DMS79 treated with DMSO at 0.1 percent for 48 hours (cell line): ENCODE measurements around the gene CDC42SE1.

Experiments
- DNase-seq: peaks from one replicate; lab custom pipeline; 2025; lab: John Stamatoyannopoulos, UW

The CDC42SE1 gene

DNA sequence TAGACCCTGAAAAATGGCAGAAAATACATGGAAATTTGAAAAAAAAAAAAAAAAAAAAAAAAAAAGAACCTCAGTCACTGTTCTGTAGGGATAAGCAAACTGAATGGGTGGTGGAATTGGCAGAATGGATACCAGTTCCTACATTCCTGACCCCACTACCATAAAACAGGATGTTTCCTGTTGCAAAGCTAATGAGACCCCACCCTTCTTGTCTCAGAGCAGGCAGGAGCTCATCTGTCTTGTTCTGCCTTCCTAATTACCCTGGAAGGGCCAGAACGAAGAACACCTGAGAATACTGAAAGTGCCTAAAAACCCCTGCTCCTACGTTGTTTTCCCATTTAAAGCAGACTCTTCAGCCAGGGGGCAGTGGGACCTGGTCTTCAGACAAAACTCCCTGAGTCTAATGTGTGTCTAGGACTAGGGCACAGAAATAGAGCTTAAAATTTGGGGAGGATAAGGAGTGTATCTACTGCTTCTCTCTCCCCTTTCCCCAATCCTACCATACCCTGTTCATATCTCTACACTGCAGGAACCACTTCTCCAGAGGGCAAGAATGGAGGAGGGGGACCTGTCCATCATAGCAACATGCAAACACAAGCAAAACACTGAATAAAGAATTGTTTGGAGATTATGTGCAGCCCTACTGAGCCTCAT lies 7.9 kb downstream of the CDC42SE1 start:
- DNase-seq = no peak

DNA sequence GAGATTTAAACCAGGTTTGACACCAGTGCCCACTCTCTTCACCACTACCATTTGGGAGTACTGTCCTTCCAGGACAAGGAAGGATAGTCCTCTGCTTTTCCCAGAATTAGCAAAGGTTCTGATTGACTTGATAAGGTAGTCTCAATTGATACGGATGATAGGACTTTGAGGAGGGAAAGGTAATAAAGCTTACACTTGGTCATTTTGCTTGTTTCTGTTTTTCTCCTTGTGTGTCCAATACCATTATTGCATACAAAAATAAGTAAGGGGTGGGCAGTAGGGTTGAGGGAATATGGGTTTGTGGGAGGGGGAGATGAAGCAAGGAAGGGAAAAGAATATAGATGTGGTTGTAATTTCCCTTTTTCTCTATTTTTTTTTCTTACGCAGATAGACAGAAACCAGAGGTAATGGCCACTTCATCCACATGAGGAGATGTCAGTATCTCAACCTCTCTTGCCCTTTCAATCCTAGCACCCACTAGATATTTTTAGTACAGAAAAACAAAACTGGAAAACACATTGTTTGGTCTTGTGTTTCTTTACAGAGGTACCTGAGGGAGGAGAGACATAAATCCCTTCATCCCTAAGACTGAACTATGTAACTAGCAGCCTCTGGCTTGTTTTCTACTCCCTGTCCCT lies 9.3 kb downstream of the CDC42SE1 start:
- no peak for DNase-seq

DNA sequence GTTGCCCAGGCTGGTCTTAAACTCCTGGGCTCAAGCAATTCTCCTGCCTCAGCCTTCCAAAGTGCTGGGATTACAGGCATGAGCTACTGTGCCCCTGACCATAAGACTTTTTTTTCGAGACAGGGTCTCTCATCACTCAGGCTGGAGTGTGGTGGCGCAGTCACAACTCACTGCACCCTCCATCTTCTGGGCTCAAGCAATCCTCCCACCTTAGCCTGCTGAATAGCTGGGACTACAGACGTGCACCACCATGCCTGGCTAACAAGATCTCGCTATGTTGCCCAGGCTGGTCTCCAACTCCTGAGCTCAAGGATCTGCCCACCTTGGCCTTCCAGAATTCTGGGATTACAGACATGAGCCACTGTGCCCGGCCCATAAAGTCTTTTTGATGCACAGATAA lies 10.0 kb downstream of the CDC42SE1 start:
- no peak for DNase-seq

DNA sequence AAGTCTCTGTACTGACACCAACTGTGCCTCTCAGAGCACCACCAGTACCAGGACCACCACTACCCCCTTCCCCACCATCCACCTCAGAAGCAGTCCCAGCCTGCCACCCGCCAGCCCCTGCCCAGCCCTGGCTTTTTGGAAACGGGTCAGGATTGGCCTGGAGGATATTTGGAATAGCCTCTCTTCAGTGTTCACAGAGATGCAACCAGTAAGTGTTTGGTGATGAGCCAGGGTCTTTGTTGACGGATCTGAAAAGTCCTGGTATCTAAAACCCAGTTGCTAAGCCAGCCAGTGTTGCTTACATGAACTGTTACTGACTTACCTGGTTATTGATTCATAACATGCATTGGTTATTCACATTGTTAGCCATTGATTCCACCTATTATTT lies 10.8 kb downstream of the CDC42SE1 start:
- no peak for DNase-seq

DNA sequence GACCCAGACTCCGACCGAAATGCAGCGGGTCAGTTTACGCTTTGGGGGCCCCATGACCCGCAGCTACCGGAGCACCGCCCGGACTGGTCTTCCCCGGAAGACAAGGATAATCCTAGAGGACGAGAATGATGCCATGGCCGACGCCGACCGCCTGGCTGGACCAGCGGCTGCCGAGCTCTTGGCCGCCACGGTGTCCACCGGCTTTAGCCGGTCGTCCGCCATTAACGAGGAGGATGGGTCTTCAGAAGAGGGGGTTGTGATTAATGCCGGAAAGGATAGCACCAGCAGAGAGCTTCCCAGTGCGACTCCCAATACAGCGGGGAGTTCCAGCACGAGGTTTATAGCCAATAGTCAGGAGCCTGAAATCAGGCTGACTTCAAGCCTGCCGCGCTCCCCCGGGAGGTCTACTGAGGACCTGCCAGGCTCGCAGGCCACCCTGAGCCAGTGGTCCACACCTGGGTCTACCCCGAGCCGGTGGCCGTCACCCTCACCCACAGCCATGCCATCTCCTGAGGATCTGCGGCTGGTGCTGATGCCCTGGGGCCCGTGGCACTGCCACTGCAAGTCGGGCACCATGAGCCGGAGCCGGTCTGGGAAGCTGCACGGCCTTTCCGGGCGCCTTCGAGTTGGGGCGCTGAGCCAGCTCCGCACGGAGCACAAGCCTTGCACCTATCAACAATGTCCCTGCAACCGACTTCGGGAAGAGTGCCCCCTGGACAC lies 11.3 kb downstream of the CDC42SE1 start:
- DNase-seq = peak; percentile 75

DNA sequence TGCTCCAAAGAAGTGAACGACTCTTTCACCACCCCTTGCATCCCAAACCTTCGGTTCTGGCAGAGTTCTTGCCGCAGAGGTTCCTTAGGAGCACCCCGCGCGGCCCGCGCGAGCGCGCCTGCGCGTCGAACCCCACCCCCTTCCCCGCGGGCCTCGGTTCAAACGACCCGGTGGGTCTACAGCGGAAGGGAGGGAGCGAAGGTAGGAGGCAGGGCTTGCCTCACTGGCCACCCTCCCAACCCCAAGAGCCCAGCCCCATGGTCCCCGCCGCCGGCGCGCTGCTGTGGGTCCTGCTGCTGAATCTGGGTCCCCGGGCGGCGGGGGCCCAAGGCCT lies 11.9 kb downstream of the CDC42SE1 start, which contains the start of gene C1orf56:
TSS of gene C1orf56 (plus strand) at position 161 of the 334 bp plus-strand sequence. CDS start at position 258, 97 bp downstream.
- DNase-seq = peak; percentile 89

DNA sequence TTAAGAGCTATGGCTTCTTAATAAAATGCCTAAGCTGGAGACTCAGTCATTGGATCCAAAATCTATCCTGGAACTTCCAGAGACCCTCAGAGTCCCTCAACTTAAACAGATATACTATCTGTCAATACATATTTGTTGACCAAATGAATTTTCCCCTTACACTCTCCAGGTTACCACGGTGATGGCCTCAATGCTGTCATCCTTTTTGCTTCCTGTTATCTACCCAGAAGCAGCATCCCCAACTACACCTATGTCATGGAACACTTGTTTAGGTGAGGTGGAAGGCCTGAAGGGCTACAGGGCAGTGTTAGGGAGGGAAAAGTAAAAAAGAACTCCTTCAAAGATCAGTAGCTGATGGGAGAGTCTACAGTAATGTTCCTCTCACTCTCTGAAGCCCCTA lies 16.3 kb downstream of the CDC42SE1 start:
- DNase-seq = no peak

DNA sequence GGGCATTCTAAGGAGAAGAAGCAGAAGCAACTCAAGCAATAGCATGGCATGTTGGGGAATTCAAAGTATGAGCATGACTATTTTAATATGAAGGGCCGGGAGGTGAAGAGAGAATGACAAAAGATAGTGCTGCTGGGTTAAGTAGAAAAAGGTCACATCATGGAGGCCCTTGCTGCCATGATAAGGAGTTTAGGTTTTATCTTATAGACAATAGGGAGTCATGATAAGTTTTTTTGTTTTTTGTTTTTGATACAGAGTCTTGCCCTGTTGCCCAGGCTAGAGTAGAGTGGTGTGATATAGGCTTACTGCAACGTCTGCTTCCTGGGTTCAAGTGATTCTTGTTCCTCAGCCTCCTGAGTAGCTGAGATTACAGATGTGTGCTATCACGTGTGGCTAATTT lies 19.9 kb downstream of the CDC42SE1 start:
- no peak for DNase-seq

DNA sequence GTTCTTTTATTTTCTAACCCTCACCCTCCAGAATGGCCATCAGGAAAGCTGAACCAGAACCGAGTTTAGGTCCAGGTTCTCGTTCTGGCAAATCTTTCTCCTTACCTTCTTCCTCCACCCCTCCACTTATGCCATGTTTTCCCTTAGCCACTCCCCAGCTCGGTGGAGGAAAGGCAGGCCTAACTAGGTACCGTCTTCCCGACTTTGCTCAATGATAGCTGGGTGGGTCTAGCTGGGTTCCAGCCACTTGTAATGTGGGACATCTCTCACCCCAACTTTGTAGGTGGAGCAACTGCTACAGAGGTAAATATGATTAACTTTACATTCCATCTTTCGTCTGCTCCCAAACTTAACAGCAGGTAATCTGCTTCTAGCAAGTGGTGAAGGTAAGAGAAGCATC lies 22.4 kb downstream of the CDC42SE1 start:
- DNase-seq = no peak

DNA sequence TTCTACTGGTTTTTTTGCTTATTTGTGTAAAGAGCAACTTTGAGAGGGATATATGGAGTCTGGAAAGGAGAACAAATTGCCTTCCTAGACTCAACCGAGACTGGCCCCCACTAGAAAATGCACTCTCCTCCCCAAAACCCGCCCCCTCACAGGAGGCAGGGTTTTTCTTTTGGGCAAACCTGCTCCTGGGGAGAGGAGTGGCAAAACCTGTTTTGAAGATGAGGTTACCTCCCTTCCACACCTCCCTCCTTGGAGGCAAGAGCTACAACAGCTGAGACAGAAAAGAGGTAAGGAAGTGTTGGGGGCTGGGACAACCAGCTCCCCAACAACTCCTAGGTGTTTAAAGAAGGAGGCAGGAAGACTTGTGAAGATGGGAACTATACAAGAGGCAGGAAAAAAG lies 23.1 kb downstream of the CDC42SE1 start, which contains the start of gene BNIPL:
TSS of gene BNIPL (plus strand) at position 231 of the 400 bp plus-strand sequence. CDS start at position 371, 140 bp downstream.
- no peak for DNase-seq

DNA sequence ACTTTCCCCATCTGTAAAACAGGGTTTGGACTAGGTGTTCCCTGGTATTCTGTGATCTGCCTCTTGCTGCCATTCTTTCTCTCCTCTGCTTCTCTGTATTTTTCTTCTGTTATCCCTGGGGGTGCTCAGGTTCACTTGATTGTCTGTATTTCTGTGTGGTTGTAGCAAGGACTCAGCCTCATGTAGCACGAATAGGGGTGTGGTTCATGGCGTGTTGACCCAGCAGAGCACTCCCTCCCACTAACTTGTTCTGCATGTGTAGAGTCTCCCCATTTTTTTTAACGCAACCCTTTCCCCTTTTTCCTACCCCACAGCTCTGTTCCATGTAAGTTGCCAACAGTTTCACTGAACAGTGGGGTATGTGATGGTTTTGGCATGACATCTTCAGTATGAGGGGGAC lies 24.3 kb downstream of the CDC42SE1 start:
- DNase-seq = no peak

DNA sequence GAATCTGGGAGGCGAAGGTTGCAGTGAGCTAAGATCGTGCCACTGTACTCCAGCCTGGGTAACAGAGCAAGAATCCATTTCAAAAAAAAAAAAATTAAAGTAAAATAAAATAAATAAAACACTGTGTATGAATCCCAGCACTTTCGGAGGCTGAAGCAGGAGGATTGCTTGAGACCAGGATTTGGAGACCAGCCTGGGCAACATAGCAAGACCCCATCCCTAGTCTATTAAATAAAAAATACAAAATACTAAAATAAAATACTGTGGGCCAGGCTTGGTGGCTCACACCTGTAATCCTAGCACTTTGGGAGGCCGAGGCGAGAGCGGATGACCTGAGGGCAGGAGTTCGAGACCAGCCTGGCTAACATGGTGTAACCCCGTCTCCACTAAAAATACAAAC lies 27.3 kb downstream of the CDC42SE1 start:
- no peak for DNase-seq

DNA sequence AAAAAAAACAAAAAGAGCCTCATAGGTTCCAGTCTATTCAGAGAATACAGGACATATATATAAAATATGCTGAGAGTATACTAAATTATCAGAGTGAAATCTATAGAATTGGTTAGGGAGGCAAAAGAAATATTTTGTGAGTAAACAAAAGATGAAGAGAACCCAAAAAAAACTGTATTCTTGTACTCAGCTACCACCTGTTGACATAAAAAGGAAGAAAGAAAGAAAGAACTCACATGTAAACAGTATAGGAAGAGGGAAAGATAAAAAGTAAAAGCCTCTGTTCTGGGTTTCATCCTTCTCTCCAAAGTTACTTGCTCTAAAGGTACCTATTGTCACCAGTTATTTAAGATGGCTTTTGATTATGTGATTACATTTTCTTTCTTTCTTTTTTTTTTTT lies 33.0 kb downstream of the CDC42SE1 start:
- no peak for DNase-seq

DNA sequence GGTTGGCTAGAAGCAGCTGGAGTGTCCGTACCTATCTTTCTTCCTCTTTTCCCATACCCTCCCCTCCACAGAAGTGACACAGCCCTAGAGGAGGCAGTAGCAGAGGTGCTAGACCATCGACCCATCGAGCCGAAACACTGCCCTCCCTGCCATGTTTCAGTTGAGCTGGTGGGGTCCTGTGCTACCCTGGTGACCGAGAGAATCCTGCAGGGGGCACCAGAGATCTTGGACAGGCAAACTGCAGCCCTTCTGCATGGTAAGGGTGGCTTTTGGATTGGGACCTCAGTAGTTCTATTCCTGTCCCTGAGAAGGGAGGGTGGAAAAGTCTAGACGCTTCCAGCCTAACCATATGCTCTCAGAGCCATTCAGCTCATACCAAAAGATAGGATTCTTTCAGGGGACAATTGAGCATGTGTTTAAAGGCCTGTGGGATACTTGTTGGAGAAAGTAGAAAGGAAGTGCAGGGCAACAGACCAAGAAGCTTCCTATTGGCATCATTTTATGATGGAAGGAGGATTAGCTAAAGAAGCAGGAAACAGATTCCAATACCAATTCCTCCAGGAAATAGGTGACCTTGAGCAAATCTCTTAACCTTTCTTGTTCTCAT lies 34.8 kb downstream of the CDC42SE1 start:
- DNase-seq = peak; percentile 71

DNA sequence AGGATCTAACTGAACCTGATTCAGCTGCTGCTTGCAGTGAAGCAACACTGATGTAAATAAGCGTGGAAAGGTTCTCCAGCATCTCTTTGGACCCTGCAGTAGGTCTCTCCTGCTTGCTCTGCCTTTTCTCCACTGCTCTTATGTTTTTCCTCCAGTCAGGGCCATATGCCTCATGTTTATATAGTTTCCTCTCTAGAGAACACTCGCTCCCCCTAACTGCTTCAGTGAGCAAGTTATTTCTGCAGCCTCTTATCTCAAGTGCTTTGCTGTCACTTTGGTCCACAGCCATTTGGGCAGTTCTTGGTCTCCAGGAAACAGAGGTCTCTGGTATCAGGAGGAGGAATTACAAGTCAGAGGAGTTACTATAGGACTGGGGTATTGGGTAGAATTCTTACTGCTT lies 45.9 kb downstream of the CDC42SE1 start:
- DNase-seq = peak; percentile 97

DNA sequence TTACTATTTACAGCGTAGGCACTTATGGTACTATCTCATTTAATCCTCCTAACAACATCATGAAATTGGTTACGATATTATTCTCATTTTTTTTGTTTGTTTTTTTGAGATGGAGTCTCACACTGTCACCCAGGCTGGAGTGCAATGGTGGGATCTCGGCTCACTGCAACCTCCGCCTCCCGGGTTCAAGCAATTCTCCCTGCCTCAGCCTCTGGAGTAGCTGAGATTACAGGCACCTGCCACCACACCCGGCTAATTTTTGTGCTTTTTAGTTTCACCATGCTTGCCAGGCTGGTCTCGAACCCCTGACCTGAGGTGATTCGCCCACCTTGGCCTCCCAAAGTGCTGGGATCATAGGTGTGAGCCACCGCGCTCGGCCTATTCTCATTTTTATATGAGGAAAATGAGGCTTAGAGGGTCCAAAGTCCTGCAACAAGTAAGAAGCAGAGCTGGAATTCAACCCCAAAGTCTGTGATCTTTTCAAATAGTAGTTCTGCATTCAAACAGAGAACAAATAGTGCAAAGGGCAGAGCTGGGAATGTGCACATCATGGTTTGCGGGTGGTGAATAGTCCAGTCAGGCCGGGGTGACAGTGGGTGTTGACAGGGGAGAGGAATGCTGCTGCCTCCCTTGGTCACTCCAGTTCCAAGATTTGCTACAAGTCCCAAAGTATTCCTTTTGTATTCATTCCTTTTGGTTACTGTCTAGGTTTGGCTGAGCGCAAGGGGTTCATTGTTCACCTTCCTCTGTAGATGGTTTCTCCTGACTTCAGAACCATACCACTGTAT lies 46.5 kb downstream of the CDC42SE1 start:
- no peak for DNase-seq

DNA sequence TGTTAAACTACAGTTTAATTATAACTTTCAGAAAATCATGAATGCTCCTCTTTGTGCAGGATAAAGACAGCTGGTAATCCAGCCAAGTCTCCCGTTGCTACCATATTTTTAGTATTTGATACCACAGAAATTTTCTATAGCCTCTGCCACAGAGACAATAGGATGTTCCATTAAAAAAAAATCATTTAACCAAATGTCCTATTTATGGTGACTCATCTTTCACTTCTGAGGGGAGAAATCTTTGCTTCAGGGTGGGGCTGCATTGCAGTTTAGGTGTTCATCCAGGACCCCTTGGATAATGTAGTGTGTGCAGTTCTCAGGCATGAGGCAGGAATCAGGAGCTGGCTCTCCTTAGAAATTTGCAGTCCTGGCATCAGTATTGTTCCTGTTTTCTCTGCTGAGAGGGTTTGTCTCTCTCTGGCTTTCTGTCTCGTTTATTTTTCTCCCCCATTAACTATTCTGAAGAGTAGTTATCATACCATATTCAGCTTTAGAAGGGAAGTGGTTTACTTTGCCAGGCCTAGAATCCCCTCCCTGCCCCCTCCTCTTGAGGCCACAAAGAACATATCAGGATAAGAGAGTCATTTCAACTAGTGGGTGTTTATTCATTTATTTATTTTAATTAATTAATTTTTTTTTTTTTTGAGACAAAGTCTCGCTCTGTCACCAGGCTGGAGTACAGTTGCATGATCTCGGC lies 48.1 kb downstream of the CDC42SE1 start:
- peak; percentile 26 for DNase-seq

DNA sequence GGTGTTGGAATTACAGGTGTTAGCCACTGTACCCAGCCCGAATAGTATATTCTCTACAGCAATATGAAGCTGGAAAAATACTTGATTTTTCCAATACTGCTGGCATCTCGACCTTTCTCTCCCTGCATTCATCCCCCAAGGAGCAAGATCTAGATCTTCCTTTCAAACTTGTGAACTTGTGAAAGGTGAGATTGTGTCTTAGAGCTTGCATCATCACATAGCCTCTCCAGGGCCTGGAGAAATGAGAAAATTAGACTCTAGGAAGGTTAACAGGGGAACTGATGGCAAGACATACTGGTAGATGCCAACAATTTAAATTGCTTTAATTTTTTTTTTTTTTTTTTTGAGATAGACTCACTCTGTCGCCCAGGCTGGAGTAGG lies 49.1 kb downstream of the CDC42SE1 start:
- DNase-seq = no peak

DNA sequence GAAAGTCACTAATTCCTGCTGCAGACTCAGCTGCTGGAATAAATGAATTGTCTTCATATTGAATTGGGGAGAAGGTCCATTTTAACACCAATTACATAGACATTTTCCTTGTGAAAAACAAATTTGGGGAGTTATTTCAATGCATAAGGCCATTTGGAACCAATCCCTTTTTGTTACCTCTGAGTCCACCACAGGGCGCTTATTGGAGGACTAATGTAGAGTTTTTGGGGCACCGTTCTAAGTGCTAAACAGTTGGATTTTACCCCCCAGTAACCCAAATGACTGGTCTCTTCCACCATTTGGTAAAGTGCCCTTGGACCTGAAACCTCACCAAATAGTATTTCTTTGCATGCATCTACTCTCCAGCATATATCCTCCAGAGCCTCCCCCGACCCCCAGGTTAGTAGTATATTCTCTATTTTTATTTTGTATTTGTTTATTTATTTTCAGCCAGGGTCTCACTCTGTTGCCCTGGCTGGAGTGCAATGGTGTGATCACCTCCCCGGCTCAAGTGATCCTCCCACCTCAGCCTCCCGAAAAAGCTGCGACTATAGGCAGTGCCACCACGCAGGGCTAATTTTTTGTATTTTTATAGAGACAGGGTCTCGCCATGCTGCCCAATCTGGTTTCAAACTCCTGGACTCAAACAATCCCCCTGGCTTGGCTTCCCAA lies 49.6 kb downstream of the CDC42SE1 start:
- DNase-seq = no peak

DNA sequence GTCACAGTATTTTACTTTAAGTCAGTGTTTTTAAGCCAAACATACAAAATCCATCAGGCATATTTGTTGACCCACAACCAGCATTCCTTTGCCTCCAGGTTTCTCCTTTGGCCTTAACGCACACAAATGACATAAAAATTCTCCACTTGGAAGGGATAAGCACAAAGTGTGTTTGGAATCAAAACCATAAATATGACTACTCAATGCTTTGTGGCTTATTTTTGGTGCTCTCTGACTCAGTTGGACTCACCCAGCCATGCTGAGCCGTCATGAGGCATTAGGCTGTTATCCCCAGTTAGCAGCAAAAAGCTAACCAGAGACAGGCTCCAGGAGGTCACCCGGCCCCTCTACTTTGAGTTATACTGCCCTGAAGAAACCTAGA lies 50.2 kb downstream of the CDC42SE1 start:
- DNase-seq = no peak
